Measurements from ENCODE around the gene PCDHB7. TPM values are rescaled to one million over a fixed set of nuclear protein-coding genes. Genes with fewer than 3 reads are reported as not detected.
A peak's percentile ranks its signal among the peaks of the same experiment; 100 is the strongest.
"Not testable (repeated sequence)": the region's sequence is repeated elsewhere in the genome, so short reads cannot be mapped to it uniquely, and the experiment has no call there.

Gene PCDHB7
- total and polyA plus RNA-seq, 12 donors: 0.17 to 1.2 (median 0.71) TPM

GRCh38 chr5:141192110-141192725 is 19.8 kb downstream of the PCDHB7 start, which contains the start of gene PCDHB10:
Gene PCDHB10 (plus strand): TSS chr5:141192353. CDS start chr5:141192553, 200 bp downstream.
- DNase-seq: no peak
- WGBS, 2 donors: 6 to 9% methylated on average over 10 of the region's 10 CpGs
- intact Hi-C loops (cut with DNase I): no loop called here
- H3K4me3 ChIP-seq: peak within 1 kb of the TSS in 1 of 10 donors; percentile 16
- ATAC-seq: no peak
- peaks cover 0 to 21% (median 9%) of the 10 kb centered on the region in 7 donors for H3K27me3 ChIP-seq
- no peaks in the 10 kb centered on the region for H3K36me3 ChIP-seq
- no peak within 1 kb of the TSS for H3K27ac ChIP-seq
- H3K9me3 ChIP-seq: peaks cover 0 to 89% (median 57%) of the 10 kb centered on the region in 11 donors
- no peaks in the 10 kb centered on the region for H3K4me1 ChIP-seq
- peak in 7 of 9 donors; percentile 29 to 48 (median 43) for TF ChIP-seq CTCF (IDR thresholded peaks at IDR 0.05)

- H3K36me3 ChIP-seq; H3K27ac ChIP-seq; DNase-seq; H3K4me1 ChIP-seq; H3K4me3 ChIP-seq; ATAC-seq; intact Hi-C loops (cut with DNase I): not testable (repeated sequence)
- peaks cover 0 to 93% (median 62%) of the 10 kb centered on the region in 11 donors for H3K9me3 ChIP-seq
- 23 to 31% methylated on average over 5 to 24 of the region's 37 CpGs for WGBS, 2 donors
- H3K27me3 ChIP-seq: peaks cover 0 to 17% (median 6%) of the 10 kb centered on the region in 7 donors
Measured at GRCh38 chr5:141194332-141194731, 21.9 kb downstream of the PCDHB7 start.

DNA sequence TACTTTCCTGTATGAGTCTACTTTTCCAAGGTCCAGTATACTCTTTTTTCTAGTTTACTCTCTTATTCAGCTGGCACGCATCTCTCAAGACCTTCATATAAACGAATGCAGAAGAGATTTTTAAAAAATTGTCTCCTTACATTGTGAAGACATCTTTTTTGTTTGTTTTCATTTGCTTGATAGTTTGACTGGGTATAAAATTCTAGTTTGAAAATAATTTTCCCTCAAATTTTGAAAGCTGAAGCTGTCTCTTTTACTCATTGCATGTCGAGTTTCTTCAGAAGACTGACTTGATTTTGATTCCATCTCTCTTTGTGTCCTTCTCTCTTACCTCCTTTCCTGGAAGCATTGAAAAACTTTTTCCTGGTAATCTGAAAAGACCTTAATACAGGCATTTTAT is 23.9 kb downstream of the PCDHB7 start:
- 26 to 29% methylated on average over 3 of the region's 3 CpGs for WGBS, 2 donors
- TF ChIP-seq CTCF (IDR thresholded peaks at IDR 0.05): no peak
- ATAC-seq (no peak), DNase-seq (no peak)
- H3K4me1 ChIP-seq: no peaks in the 10 kb centered on the region
- intact Hi-C loops (cut with DNase I): no loop called here
- H3K9me3 ChIP-seq: peaks cover 0 to 91% (median 57%) of the 10 kb centered on the region in 11 donors
- no peak overlapping the region for H3K27ac ChIP-seq
- H3K4me3 ChIP-seq: no peak overlapping the region
- H3K36me3 ChIP-seq: peaks cover 0 to 4% (median 0%) of the 10 kb centered on the region in 9 donors
- peaks cover 0 to 12% (median 6%) of the 10 kb centered on the region in 7 donors for H3K27me3 ChIP-seq

DNA sequence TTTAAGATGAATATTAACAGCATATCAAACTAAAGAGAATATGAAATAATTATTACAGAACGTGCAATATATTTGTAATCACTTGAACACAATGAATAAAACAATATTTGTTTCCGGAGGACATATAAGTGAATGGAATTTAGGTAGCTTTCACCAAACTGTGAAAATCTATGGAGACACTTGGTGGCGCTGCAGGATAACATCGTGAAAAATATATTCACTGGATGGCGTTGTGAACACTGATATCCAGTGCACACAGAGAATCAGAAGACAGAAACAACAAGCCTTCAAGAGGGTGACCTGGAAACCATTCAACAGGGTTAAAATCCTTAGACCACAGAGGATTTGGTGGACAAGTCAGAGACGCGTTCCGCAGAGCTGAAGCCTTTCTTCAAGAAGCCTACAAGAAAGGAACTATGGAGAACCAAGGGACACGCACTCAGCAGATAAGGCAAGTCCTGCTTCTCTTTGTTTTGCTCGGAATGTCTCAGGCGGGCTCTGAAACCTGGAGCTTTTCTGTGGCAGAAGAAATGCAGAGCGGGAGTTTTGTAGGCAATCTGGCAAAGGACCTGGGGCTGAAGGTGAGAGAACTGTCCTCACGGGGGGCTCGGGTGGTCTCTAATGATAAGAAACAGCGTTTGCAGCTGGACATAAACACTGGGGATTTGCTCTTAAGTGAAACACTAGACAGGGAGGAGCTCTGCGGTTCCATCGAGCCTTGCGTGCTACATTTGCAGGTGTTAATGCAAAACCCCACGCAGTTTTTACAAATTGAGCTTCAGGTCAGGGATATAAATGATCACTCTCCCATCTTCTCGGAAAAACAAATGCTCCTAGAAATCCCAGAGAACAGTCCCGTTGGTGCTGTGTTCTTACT is 27.2 kb downstream of the PCDHB7 start, which contains the start of gene PCDHB11:
PCDHB11 (plus strand) TSS at position 269 of the 877 bp plus-strand sequence; CDS start at position 417, 148 bp downstream.
- Histone ChIP-seq H3K9me3 (peaks cover 0 to 98% (median 56%) of the 10 kb centered on the region in 11 donors), H3K27ac (no peak within 1 kb of the TSS), H3K27me3 (peaks cover 0 to 20% (median 9%) of the 10 kb centered on the region in 7 donors), H3K4me1 (no peaks in the 10 kb centered on the region), H3K36me3 (peaks cover 0 to 18% (median 0%) of the 10 kb centered on the region in 9 donors), H3K4me3 (peak within 1 kb of the TSS in 6 of 10 donors; percentile 1 to 20 (median 15))
- WGBS, 2 donors: 32 to 33% methylated on average over 21 of the region's 21 CpGs
- TF ChIP-seq CTCF (IDR thresholded peaks at IDR 0.05): peak in 4 of 9 donors; percentile 4 to 19 (median 18)
- DNase-seq: no peak
- intact Hi-C loops (cut with DNase I): loop anchor here in 1 of 10 donors (10.0 kb wide), 1 partner anchor 125 kb away; the partner anchor contains the start of gene TAF7
- ATAC-seq: no peak

DNA sequence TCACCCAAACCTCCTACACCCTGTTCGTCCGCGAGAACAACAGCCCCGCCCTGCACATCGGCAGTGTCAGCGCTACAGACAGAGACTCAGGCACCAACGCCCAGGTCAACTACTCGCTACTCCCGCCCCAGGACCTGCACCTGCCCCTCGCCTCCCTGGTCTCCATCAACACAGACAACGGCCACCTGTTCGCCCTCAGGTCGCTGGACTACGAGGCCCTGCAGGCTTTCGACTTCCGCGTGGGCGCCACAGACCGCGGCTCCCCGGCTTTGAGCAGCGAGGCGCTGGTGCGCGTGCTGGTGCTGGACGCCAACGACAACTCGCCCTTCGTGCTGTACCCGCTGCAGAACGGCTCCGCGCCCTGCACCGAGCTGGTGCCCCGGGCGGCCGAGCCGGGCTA is 28.7 kb downstream of the PCDHB7 start:
- 24 to 26% methylated on average over 23 to 27 of the region's 38 CpGs for WGBS, 2 donors
- intact Hi-C loops (cut with DNase I): loop anchor here in 1 of 10 donors (10.0 kb wide), 1 partner anchor 124 kb away; the partner anchor contains the start of gene TAF7

GRCh38 chr5:141201646-141202045 is 29.2 kb downstream of the PCDHB7 start:
- 25 to 28% methylated on average over 28 to 29 of the region's 35 CpGs for WGBS, 2 donors
- H3K4me1 ChIP-seq, H3K4me3 ChIP-seq, ATAC-seq, DNase-seq, H3K27ac ChIP-seq: not testable (repeated sequence)
- intact Hi-C loops (cut with DNase I): loop anchor here in 1 of 10 donors (10.0 kb wide), 1 partner anchor 123 kb away; the partner anchor contains the start of gene TAF7
- Histone ChIP-seq H3K27me3 (peaks cover 0 to 34% (median 9%) of the 10 kb centered on the region in 7 donors), H3K36me3 (peaks cover 0 to 35% (median 0%) of the 10 kb centered on the region in 9 donors), H3K9me3 (peaks cover 0 to 98% (median 48%) of the 10 kb centered on the region in 11 donors)

More for the DNA sequence above, 28.7 kb downstream of the PCDHB7 start:
- not testable (repeated sequence) for DNase-seq, H3K27ac ChIP-seq, H3K4me3 ChIP-seq, H3K4me1 ChIP-seq, ATAC-seq
- peaks cover 0 to 30% (median 0%) of the 10 kb centered on the region in 9 donors for H3K36me3 ChIP-seq
- H3K9me3 ChIP-seq: peaks cover 0 to 98% (median 53%) of the 10 kb centered on the region in 11 donors
- peaks cover 0 to 29% (median 9%) of the 10 kb centered on the region in 7 donors for H3K27me3 ChIP-seq

All from heart right ventricle (tissue), 16 donors.